HG02623 (cell line): ENCODE measurements around the gene MRGPRD.

Source experiments
- ATAC-seq: cut with Tn5 transposase; IDR thresholded peaks from one replicate; pipeline ENCODE4 v1.9.1; 2021; ENCODE audit warnings: moderate library complexity; ENCODE audit not compliant: unreplicated experiment

MRGPRD gene

DNA sequence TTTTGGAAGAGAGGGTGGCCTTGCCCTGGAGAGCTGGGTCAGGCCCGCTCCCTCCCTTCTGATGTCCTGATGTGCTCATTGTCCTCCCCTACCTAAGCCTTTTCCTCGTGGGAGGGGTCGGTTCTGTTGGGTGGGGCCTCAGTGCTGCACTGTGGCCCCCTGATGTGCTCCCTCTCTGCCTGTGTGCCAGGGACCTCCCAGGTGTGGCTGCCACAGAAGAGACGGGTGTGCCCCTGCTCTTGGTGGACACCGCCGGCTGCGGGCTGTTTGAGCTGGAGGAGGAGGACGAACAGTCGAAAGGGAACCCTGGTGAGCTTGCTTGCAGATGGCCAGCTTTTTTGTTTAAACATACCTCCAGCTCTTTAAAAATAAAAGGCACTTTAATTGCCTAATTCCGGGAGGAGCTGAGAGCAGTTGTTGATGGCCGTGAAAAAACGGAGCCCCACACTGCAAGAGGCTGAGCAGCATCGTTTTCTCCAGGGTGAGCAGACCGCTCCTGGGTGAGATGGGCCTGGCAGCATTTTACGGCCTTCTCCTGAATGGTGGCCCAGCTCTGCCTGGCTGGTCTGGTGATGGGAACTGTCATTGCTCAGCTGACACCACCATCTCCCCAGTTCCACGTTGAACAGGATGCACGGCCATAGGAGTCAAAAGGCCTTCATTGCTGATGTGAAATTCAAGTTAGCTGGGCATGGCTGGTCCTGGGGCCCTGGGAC, 47.0 kb downstream of the MRGPRD start:
- no peak for ATAC-seq

DNA sequence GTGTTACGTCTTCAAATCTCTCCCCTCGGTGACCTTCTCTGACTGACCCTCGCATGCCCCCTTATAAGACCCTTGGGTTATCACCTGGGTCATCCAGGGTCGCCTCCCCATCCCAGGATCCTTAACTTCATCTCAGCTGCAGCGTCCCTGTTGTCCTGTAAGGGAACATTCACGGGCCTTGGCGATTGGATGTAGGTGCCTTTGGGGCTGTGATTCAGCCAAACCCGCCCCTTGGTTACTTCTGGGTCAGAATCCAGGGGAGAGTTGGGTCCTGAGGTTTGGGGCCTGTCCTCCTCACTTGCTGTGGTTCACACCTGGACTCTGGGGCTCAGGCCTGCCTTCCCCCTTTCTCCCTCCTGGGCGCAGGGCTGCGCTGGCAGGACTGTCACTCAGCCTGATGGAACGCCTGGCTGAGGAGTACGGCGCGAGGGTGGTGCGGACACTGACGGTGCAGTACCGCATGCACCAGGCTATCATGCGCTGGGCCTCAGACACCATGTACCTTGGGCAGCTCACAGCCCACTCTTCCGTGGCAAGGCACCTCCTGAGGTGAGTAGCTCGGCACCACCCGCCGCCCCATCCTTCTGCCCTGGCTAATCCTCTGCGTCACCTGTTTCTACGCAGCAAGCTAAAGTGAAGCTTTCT, 47.7 kb downstream of the MRGPRD start:
- no peak for ATAC-seq

DNA sequence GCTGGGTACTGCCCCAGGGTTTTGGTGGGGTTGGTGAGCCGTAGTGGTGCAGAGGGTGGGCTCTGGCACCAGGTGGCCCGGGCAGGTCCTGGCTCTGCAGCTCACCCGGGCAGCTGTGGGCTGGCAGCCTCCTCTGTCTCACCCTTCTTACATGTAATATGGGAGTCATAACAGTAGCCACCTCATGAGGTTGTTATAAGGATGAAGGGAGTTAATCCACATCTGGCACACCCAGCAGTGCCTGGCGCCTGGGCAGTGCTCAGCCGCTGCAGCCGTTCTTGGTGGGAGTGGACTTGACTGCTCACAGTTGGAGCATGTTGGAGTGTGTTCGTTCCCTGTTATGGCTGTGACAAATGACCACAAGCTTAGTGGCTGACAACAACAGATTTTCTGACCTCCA, 48.4 kb downstream of the MRGPRD start:
- no peak for ATAC-seq

DNA sequence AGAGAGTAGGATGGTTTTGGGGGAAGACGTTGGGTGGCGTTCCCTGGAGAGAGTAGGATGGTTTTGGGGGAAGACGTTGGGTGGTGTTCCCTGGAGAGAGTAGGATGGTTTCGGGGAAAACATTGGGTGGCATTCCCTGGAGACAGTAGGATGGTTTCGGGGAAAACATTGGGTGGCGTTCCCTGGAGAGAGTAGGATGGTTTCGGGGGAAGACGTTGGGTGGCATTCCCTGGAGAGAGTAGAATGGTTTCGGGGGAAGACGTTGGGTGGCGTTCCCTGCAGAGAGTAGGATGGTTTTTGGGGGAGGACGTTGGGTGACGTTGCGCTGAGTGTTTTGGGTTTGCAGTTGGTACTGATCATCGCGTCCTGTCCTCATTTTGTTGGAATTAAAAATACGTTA, 48.9 kb downstream of the MRGPRD start:
- ATAC-seq: no peak

DNA sequence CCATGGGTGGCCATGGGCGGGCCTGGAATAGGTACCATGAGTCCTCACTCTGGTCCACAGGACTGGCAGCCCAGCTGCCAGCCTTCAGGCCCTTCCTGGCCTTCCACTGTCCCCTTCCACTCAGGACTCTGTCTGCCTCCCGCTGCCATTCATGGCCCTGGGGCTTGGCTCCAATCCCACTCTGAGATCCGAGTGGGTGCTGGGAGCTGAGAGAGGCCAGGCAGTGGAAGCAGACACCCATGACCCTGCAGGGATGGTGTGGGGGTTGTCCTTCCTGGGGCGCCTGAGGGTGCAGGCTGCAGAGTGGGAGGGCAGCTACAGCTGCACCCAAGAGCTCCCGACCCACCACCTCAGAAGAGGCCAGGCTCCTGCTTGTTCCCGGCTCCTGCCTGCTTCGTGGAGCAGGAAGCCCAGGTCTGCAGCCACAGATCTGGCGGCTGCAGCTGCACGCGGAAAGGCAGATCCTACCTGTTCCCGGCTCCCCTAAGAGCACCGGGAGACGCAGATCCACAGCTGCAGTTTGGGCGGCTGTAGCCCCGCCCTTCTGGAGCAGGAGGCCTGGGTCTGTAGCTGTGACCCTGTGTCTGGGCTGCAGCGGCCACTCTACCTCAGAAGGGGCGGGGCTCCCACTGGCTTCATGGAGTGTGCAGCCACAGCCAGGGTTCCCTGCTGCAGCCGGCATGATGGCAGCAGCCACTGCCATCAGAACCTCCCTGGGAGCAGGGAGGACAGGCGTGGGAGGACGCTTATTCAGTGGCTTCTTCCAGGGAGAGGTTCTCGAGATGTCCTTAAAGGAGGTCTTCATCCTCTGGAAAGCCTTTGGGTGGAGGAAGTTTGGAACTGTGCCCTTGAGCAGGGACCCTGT, 49.6 kb downstream of the MRGPRD start:
- no peak for ATAC-seq
